GM18508 (cell line): Measurements from ENCODE around the gene C1QTNF7.

Source experiments
- ATAC-seq: cut with Tn5 transposase; IDR thresholded peaks from one replicate; pipeline ENCODE4 v1.9.1; 2021; ENCODE audit warnings: moderate number of reproducible peaks; ENCODE audit not compliant: insufficient read depth, unreplicated experiment

Gene C1QTNF7

DNA sequence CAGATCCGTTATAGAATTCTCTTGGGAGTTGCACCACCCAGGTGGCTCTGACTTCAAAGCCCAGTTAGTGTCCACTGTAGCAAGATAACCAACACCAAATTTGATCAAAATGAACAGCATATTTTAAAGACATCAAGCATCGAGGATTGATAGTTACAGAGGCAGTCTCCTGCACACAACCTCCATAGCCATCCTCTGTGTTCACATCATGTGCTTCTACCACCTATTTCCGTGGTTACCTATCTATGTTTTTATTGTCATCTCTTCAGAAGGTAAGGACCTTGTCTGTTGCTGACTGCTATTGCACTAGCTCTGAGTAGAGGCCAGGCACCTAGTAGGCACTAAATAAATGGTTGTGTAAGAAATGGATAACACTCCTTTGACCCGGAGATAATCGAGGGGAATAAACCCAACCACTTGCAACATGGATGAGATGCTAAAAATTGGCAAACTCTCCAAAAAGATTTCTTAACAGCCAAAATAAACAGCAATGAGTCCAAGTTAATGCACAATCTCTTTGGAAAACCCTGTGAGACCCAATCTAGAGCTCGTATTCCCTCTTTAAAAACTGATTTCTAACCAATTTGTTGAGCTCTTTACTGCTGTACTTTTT lies 14.7 kb upstream of the C1QTNF7 start:
- ATAC-seq, result no peak

DNA sequence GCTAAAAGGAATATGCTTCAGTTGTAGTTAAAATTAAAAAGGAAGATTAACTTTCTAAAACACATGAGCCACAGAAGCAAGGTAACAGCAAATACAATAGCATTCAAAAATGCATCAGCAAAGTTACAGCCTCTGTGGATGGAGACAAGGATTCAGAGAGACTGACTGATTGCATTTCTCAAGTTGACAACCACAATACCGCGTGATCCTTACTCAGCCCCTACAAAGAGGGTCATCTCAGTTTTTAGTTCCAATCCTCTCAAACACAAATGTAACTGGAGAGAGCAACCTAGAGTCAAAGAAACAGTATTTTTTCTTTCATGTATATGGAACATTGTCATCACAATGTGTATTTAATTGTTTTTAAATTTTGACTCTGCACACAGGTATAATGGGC lies 14.2 kb upstream of the C1QTNF7 start:
- no peak for ATAC-seq

- no peak for ATAC-seq
Observed at GRCh38 chr4:15414551-15415091, 13.2 kb upstream of the C1QTNF7 start.

DNA sequence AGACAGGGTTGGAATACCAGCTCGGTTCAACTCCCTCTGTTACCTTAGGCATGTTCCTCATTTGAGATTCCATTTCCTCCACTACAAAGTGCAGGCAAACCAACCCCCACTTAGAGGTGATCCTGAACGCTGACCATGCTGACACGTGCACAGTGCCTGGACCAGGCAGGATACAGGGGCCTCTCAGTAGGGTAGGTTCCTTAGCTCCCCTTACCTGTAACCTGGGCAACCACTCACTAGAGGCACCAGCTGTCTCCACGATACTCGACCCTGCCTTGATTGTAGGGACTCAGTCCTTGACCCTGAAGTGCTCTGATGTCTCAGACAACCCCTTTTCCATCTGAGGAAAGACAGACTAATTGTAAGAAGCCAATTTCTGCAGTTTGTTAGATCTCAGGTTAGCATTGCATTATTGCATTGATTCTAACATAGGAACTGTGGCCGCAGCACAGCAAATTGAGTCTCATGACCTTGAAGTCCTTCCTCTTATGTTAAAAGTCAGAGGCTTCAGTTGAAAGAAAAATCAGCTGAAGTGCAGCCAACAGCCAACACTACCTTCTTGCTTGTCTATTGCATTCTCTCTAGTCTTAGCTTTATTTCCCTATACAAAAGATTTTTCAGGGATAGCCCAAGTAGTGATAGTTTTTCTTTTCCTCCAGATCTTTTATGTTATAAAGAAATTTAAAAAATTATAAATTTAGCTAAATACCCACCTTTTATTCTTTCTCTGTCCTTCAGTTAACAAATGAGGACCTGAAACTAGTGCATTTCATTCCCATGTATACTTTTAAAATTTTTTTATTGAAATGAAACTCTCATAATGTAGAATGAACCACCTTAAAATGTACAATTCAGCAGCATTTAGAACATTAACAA lies 11.2 kb upstream of the C1QTNF7 start:
- ATAC-seq, result no peak

DNA sequence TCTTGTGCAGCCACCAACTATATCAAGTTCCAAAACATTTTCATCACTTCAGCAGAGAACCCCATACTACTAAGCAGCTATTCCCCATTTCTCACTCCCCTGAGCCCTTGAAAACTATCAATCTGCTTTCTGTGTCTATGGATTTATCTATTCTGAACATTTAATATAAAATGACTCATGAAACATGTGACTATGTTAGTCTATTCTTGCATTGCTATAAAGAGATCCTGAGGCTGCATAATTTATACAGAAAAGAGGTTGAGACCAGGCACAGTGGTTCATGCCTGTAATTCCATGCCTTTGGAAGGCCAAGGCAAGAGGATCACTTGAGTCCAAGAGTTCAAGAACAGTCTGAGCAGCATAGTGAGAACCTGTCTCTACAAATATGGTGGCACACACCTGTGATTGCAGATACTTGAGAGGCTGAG lies 10.6 kb upstream of the C1QTNF7 start:
- no peak for ATAC-seq

DNA sequence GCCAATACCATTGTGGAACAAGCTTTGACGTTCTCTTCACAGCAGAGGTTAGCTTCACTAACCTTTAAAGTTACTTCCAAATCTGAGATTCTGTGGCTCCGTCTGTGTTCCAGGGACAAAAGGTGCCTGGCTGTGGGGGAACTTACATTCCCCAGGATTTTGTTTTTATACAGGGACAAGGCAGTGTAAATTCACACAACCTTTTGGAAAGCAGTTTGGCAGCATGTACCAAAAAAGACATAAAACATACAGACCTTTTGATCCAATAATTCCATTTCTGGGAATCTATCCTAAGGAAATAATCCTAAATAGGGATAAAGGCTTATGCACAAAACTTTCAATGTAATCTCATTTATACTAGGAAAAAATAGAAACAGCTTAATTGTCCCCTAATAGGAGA lies 8.9 kb upstream of the C1QTNF7 start:
- no peak for ATAC-seq

DNA sequence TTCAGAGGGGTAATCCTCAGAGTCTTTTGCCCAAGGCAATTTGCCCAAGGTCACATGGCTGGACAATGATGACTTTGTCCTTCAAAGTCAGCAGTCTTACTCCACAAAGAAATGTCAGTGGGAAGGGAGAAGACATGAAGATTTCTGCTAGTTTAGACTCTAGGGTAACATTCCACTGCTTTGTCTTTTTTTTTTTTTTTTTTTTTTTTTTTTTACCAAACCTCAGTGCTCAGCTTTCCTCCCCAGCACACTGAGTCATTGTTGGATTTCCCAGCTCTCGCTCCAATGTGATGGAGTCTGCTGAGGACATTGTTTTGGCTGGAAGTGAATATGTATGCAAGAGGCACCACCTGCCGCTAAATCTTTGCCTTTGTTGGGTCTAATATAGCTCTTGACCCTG lies 7.2 kb upstream of the C1QTNF7 start:
- ATAC-seq, result no peak

GRCh38 chr4:15423285-15423711 lies 4.5 kb upstream of the C1QTNF7 start:
- no peak for ATAC-seq

GRCh38 chr4:15425520-15425919 lies 2.3 kb upstream of the C1QTNF7 start:
- no peak for ATAC-seq

DNA sequence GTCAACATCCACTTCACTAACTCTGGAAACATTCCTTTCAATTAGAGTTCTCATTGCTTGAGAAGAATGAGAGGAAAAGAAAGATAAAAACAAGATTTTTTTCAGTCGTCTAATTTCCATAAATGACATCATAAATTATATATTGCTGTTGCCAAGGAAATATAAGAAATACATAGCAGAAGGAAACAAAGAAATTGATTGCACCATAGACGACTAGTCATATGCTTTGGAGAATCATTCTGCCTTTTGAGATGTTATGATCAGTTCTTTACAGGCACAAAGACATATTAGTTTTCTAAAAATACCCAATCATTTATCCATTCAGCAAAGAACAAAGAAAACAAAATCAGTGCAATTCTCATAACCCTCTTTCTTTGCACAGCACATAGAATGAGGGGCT lies 672 bp upstream of the C1QTNF7 start:
- no peak for ATAC-seq

DNA sequence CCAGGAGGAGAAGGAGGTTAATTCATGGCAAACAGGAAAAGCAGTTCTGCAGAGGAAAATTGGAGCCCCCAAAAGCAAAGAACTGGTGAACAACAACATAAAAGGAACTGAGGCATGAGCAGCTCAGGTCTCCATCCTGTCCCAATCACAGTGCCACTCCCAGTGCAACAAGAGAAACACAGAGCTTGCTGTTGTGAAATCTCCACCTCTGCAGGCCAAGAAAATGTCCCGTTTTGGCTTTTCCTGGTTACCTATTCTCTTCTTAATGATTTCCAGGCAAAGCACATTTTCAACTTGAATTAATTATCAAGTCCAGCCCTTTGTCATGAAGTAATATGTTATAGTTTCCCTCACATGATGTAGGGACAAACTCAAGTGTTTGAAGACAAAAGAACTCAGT lies 778 bp downstream of the C1QTNF7 start:
- ATAC-seq, result no peak

- no peak for ATAC-seq
Observed at GRCh38 chr4:15434091-15434490, 6.3 kb downstream of the C1QTNF7 start.

DNA sequence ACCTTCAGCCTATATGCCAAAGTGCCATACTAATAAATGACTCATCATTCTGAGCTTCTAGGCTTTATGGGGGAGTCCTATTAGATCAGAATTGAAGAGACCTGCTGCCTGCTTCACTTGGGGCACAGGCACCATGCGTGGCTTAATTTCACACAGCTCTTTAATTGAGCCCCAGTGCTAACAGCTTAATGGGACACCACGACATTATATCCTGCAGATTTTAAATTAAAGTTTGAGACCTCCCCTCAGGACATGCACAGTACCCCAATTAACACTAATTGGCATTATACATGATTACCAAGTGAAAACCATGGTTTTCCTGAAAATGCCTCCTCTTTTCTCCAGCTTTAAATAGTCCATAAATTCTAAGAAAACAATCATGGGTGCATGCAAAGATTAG lies 6.8 kb downstream of the C1QTNF7 start:
- no peak for ATAC-seq

DNA sequence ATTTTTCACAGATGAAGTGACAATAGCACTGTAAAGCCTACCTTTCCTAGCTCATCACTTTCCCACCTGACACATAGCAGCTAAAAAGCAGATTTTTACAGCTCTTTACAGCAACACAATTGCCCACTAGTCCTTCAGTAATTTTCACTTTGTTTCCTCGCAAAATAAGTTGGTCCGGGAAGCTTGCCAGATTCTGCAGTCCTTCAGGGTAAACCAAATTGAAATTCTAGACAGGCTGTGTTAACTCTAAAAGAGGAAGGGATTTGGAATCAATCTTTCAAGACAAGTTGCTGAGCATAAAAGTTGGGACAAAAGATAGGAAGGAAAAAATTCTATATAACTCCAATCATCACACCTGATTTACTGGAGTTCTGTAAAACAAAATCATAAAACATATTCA lies 8.7 kb downstream of the C1QTNF7 start:
- no peak for ATAC-seq

DNA sequence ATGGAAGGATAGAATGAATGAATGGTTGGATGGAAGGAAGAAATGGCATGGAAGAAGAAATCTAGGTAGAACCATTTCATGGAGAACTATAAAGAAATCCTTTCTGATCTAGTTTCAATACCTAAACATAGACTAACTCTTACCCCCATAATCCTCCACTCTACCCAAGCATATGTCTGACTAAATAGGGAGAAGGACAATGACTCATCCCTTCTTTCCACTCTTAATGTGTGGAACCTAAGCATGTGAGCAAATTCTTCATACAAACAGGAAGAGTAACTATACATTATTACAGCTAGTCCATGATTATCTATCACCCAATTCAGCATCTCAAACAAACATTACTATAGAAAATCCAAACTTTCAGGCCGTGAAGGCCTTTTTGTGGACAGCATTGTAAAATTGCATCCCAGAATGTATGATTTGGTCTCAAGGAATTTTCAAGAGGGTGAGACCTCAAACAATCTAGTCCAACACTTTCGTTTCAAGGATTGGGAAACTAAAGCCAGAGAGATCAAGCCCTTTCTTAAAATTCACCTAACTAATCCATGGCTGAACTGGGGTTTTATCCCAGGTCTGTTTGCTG lies 11.2 kb downstream of the C1QTNF7 start:
- ATAC-seq, result no peak

DNA sequence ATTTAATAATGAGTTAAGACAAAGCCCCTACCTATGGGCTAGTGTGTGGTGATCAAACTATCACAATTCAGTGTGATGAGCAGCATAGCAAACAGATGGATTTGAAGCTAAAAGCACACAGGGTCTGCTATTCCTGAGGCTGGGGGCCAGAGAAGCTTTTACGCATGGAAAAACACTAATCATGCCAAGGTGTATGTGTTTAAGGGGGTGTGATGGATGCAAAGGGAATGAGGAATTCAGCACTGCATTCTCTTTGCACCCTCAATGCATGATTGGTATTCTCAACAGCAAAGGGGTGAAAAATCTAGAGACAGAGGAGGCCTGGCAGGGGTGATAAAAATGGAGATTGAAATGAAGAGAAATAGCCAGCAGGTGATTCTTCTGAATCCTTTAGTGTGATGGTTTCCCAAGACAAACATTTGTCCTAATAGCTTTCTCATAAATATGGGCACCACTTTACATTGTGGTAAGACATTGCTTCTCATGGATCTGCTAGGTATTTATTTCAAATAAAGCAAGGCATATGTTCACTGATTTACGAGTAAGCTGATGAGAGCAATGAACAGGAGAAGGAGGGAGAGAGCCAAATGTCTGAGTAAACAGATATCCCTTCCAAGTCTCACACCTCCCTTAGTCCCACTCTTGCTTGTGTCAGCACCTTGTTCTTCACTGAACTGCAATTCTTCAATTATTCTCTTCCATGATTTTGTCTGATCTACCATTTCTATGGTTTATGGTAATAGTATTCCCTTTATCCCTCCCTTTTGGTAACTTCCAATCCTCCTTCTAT lies 15.7 kb downstream of the C1QTNF7 start:
- ATAC-seq, result no peak

DNA sequence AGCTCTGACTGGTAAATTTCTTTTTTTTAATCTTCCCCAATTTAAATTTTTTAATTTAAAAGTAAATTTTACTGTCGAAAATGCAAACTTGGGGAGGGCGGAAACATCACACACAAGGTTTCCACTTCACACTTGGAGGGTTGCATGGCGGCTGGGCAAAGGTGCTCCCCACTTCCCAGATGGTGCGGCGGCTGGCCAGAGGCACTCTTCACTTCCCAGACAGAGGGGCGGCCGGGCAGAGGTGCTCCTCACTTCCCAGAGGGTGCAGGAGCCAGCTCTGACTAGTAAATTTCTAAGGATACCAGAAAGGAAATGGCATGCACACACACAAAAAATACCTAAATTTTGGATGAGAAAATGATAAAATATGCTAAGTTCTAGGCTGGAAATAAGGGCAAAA lies 16.4 kb downstream of the C1QTNF7 start:
- no peak for ATAC-seq

DNA sequence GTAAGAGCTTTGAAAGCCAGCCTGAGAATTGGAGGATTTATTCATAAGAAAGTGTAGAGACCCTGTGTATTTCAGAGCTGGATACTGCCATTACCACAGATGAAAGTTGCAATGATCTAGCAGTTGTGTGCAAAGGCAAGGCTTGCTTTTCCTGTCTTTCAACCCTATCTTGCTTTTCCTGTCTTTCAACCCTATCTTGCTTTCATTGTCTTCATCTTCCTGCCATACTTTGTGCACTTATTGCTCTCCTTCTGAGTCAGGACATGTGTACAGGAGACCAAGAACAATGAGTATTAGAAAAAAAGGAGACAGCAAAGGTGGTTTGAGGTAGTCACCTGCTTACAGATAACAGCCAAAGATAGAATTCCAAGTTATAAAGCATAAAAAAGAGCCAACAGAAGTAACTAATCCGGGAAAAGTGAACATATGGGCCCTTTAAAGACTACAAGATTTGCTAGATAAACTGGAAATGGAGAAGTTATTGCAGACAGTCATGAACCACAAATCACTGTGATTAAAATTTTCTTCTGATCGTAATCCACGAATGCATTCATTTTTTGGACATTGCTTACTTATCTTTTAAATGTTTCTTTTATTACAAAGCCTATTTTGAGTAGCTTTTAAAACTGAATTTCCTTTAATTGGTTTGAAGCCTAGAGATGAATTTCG lies 17.2 kb downstream of the C1QTNF7 start:
- no peak for ATAC-seq

GRCh38 chr4:15451181-15451865 lies 23.5 kb downstream of the C1QTNF7 start:
- no peak for ATAC-seq
